Left renal cortex interstitium (tissue), 4 donors: ENCODE measurements around the gene CBFA2T2. TPM values are rescaled to one million over a fixed set of nuclear protein-coding genes. Genes with fewer than 3 reads are reported as not detected.
A peak's percentile ranks its signal among the peaks of the same experiment; 100 is the strongest.
"Not testable (repeated sequence)": the region's sequence is repeated elsewhere in the genome, so short reads cannot be mapped to it uniquely, and the experiment has no call there.

Source experiments
- DNase-seq, 4 donors: peaks; one replicate each; pipeline ENCODE4 v3.0.0-alpha.2; 2013; ENCODE audit warnings: low read depth in 4 of 4, low spot score in 2 of 4, missing footprints in 1 of 4
- polyA plus RNA-seq, 4 donors: library from polyadenylated mRNA; unstranded; fragments of 120-200 nt; gene quantifications; one replicate each; pipeline ENCODE4 v1.2.1, GENCODE V29; 2013; ENCODE audit not compliant: insufficient read length in 4 of 4

The CBFA2T2 gene
- 10 to 100 TPM; 20.6 to 36.3 (median 28.4) TPM for polyA plus RNA-seq

- peak in 2 of 4 donors; percentile 19 to 22 for DNase-seq
These were observed at the start of gene CBFA2T2 for GRCh38 chr20:33490023-33490933. Gene CBFA2T2 (plus strand): TSS chr20:33490096. CDS start chr20:33490268, 172 bp downstream.

GRCh38 chr20:33440562-33440961 lies 49.3 kb upstream of the CBFA2T2 start:
- DNase-seq = not testable (repeated sequence)

- no peak for DNase-seq
These were observed 48.5 kb upstream of the CBFA2T2 start for GRCh38 chr20:33441142-33441955.

DNA sequence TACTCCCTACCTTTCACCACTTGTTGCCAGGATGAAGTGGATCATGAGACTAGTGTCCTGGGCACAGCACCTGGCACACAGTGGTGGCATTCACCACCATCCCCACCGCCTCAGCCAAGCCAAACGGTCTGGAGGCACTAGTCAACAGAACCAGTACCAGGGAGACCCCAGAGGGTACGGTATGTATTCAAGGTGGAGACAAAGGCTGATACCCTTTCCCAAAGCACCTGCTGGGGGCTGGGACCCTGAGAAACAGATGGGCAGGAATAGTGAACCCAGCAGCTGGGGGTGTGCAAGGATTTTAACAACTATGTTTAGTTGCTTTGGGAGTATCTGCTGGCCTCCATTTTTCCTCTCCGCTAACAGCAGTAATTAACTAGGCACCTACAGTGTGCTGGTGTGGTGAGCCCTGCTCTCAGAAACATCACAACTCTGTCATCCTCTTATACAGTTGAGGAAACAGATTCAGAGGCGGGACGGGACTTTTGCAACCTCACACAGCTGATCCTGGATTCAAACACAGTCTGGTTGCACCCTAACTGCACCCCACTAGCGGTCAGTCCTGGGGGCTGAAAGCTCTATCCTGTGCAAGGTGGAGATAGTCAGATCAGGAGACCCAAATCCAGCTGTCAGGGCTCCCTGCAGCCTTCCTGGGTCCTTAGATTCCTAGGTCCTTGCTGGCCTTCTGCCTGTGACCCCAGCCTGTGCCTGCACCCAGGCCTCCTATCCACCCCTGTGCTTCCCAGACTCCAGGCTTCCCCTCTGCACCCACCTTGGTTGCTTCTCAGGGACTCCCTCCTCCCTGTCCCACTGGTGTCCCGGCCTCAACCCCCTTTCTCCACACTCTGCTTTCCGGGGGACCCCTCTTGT lies 47.5 kb upstream of the CBFA2T2 start:
- no peak for DNase-seq

GRCh38 chr20:33443006-33443511 lies 46.8 kb upstream of the CBFA2T2 start:
- no peak for DNase-seq

- peak in 3 of 4 donors; percentile 40 to 66 (median 52) for DNase-seq
These were observed 46.2 kb upstream of the CBFA2T2 start, which contains the start of gene SNTA1 for GRCh38 chr20:33443512-33444239. Gene SNTA1 (minus strand): TSS chr20:33443763. CDS start chr20:33443620, 143 bp downstream.

DNA sequence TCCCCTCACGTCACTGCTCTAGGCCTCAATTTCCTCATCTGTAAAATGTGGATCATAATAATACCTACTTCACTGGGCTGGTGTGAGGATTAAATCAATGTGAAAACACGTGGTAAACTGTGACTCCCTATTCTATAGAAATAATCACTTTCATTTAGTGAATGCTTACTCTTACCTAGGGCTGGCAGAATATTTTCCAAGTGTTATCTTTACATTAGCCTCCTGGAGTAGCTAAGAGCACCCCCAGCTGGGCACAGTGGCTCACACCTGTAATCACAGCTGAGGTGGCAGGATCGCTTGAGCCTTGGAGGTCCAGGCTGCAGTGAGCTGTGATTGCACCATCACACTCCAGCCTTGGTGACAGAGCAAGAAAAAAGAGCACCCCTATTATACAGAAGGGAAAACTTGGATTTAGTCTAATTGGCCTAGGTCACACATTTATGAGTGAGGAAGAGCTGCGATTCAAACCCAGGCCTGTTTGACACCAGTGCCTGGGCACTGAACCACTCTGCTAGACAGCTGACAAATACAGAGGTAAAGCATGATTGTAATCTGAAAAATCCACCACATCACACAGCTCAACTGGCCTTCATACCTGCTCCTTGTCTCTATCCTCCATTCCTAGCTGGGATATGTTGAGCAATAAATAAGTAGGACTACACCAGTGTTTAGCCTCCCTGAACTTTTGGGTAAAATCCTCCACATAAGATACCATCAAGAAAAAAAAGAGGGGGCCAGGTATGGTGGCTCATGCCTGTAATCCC lies 44.9 kb upstream of the CBFA2T2 start:
- no peak for DNase-seq

DNA sequence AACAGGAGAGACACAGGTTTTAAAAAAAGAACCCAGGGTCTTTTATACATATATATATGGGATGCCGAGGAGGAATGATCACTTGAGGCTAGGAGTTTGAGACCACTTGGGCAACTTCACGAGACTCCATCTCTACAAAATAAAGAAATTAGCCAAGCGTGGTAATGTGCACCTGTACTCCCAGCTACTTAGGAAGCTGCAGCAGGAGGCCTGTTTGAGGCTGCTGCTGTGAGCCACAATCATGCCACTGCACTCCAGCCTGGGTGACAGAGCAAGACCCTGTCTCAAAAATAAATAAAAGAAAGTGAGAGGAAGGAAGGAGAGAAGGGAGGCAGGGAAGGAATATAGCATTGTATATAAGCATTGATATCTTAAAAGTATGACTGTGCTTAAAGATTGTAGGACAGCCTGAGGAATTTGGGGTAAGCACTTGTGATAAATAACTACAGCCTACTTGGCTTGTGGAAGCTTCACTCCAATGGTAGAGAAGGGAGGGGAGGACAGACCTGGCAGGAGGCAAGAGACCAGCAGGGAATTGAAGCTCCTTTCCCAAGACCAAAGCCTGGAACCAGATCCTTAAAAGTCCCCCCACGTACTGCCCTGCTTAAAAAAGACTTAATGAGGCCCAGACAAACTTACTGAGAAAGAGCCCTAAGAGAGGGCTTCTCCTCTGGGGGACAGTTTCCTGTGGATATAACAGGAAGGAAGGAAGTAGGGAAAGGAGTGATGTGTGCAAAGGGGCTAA lies 43.8 kb upstream of the CBFA2T2 start:
- no peak for DNase-seq

DNA sequence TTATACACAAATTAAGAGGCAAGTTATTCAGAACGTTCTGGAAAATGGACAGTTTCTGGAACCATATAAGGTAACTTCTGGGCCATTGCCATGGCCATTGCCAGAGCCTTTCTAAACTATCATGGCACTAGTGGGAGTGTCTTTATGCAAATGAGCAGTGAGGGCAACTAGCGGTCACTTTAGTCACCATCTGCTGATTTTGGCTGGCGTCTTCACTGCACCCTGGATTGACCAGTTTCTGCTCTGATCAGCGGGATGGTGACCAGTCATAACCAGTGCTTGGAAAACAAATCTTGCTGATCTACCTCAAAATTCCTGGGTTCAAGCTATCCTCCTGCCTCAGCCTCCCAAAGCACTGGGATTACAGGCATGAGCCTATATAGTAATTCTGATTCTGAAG lies 39.0 kb upstream of the CBFA2T2 start:
- no peak for DNase-seq

DNA sequence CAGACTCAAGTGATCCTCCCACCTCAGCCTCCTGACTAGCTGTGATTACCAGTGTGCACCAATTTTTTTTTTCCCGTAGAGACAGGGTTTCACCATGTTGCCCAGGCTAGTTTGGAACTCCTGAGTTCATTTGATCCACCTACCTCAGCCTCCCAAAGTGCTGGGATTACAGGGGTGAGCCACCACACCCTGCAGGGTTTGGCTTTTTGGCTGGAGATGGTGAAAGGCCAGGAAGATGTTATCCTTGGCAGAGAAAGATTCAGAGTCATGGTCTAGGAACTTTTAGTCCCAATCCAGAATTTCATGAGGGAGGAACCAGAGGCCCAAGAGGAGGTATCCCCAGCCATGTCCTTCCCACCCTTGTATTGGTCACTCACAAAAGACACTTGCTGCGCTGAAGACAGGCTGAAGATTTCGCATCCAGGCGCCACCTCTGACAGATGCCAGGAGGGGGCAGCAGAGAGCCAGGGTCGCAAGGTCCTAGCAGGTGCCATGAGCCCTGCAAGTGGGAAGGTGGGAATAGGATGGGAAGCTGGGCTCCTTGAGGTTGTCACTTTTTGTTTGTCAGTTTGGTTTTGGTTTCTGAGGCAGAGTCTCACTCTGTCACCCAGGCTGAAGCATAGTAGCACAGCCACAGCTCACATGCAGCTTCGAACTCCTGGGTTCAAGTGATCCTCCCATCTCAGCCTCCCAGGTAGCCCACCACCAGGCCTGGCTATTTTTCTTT lies 32.8 kb upstream of the CBFA2T2 start:
- DNase-seq = peak in 1 of 4 donors; percentile 56

DNA sequence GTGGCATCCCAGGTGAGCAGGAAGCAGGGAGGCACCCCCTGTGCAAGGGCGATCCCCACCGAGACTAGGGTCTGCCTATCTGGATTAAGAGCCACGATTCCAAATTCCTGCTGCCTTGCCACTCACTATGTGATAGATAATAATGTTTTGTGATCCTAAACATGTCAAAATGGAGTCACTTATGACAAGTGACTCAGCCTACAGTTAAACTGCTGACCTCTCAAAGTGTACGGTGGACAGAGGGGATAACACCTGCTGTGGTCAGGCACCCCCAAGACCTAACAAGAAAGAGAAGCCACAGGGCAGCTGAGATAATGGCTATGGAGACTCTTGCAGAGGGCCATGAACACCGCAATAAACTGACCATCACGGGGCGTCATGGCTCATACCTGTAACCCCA lies 30.3 kb upstream of the CBFA2T2 start:
- no peak for DNase-seq

DNA sequence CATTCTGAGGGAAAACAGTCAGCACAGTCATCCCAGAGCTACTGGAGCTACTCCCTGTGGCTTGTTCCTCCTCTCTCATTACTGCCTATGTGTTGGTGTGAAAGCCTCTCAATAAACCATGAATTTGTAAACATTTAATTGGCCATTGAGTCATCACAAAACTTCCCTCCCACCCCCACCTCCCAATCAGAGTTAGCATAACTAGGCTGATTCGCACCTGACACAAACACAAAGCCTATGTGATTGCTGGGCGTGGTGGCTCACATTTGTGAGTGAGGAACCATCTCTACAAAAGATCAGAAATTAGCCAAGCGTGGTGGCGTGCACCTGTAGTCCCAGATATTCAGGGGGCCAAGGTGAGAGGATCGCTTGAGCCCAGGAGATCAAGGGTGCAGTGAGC lies 29.2 kb upstream of the CBFA2T2 start:
- no peak for DNase-seq

DNA sequence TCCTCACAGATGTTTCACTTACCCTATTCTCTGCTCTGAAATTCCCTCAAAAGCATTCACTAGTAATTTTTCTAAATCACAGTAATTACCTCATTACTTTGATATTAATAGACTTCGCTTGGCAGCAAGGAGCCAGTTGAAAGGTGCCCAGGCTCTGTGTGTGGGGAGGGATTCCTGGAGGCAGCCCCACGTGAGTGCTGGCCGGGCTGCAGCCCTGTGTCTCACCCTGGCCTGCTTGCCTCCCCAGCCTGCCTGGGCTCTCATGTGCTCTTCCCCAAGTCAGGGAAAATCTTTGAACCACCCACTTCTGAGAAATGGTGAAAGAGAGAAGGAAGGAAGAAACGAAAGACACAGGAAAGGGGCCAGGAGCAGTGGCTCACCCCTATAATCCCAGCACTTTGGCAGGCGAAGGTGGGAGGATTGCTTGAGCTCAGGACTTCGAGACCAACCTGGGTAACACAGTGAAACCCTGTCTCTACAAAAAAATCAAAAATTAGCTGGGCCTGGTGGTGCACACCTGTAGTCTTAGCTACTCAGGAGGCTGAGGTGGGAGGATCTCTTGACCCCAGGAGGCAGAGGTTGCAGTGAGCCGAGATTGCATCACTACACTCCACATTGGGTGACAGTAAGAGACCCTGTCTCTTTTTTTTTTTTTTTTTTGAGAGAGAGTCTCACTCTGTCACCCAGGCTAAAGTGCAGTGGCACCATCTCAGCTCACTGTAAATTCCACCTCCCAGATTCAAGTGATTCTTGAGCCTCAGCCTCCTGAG lies 26.4 kb upstream of the CBFA2T2 start:
- DNase-seq = no peak

DNA sequence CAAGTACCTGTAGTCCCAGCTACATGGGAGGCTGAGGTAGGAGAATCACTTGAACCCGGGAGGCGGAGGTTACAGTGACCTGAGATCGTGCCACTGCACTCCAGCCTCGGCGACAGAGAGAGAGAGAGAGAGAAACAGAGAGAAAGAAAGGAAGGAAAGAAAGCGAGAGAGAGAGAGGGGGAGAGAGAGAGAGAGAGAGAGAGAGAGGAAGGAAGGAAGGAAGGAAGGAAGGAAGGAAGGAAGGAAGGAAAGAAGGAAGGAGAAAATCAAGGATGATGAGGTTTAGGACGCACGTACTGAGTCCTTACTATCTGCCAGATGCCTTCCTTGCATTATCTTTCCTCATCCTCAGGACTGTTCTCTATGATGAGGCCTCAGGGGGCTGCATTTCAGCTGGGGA lies 25.1 kb upstream of the CBFA2T2 start:
- DNase-seq = not testable (repeated sequence)

GRCh38 chr20:33465481-33466302 lies 24.2 kb upstream of the CBFA2T2 start:
- DNase-seq = peak in 2 of 4 donors; percentile 45 to 51

GRCh38 chr20:33466303-33466646 lies 23.6 kb upstream of the CBFA2T2 start:
- DNase-seq = no peak
